Testis (tissue), 2 donors: ENCODE data around the gene HES1.

Experiments
- POLR2A ChIP-seq: fragments of 450-650 bp; IDR thresholded peaks from one replicate; pipeline ENCODE4 v1.6.1; 2017; ENCODE audit warnings: antibody characterized with exemption, mild to moderate bottlenecking, moderate library complexity
- TF ChIP-seq, protein P1 (sequence below), 3 experiments: fragments of 450-650 bp in 2 of 3; fragments of 200-600 bp in 1 of 3; sonication (generic) in 1 of 3; IDR thresholded peaks; one replicate each; pipeline ENCODE4 v1.5.1; 2016 to 2019; ENCODE audit warnings: antibody characterized with exemption in 3 of 3, mild to moderate bottlenecking in 2 of 3, moderate library complexity in 1 of 3

DNA sequence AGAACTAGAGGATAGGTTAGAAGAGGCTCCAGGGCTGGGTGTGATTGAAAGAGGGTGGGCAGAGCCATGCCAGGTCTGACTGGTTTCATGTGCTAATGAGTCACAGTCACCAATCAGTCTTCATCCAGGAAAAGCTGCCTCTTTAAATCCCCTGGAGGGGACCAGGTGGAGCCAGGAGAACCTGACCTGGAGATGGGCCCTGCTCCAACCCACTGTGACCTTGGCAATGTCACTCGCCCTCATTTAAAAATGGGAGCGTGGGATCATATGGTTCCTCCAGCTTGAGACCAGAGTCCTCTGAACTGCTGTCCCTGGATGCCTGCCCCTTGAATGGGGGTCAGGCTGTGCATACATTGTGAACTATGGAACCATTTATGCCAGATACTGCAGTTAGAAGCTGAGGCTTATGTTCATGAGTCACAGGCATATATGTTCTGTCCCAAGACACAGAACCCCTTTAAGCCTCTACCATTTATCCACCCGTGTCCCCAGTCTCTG is 23.0 kb downstream of the HES1 start:
- TF ChIP-seq, protein P1, sequence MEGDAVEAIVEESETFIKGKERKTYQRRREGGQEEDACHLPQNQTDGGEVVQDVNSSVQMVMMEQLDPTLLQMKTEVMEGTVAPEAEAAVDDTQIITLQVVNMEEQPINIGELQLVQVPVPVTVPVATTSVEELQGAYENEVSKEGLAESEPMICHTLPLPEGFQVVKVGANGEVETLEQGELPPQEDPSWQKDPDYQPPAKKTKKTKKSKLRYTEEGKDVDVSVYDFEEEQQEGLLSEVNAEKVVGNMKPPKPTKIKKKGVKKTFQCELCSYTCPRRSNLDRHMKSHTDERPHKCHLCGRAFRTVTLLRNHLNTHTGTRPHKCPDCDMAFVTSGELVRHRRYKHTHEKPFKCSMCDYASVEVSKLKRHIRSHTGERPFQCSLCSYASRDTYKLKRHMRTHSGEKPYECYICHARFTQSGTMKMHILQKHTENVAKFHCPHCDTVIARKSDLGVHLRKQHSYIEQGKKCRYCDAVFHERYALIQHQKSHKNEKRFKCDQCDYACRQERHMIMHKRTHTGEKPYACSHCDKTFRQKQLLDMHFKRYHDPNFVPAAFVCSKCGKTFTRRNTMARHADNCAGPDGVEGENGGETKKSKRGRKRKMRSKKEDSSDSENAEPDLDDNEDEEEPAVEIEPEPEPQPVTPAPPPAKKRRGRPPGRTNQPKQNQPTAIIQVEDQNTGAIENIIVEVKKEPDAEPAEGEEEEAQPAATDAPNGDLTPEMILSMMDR (IDR thresholded peaks at IDR 0.05), result no peak
- no peak for TF ChIP-seq POLR2A
